GM19351 (cell line): ENCODE measurements around the gene GPR35.
"Not testable (repeated sequence)": the region's sequence is repeated elsewhere in the genome, so short reads cannot be mapped to it uniquely, and the experiment has no call there.

ENCODE experiments used
- ATAC-seq: cut with Tn5 transposase; IDR thresholded peaks from one replicate; pipeline ENCODE4 v1.9.1; 2021; ENCODE audit warnings: mild to moderate bottlenecking, moderate library complexity; ENCODE audit not compliant: unreplicated experiment

Gene GPR35

GRCh38 chr2:240650254-240650965 lies 25.1 kb downstream of the GPR35 start:
- ATAC-seq = no peak

DNA sequence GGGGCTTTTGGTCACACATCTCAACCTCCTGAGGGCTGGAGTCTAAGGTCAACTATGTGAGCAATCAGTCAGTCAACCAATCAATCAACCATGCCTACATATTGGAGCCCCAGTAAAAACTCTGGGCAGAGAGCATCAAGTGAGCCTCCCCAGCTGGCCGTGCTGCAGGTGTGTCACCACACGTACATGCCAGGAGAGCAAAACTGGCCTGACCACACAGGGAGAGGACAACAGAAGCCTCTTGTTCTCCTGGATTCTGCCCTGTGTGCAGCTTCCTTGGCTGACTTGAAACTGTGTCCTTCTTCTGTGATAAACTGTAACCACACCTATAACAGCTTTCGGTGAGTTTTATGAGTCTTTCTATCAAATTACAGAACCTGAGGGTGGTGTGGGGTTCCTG lies 25.9 kb downstream of the GPR35 start:
- ATAC-seq = no peak

- ATAC-seq = no peak
Measured at GRCh38 chr2:240655931-240656886, 30.9 kb downstream of the GPR35 start.

GRCh38 chr2:240659883-240660282 lies 34.6 kb downstream of the GPR35 start:
- ATAC-seq = not testable (repeated sequence)

DNA sequence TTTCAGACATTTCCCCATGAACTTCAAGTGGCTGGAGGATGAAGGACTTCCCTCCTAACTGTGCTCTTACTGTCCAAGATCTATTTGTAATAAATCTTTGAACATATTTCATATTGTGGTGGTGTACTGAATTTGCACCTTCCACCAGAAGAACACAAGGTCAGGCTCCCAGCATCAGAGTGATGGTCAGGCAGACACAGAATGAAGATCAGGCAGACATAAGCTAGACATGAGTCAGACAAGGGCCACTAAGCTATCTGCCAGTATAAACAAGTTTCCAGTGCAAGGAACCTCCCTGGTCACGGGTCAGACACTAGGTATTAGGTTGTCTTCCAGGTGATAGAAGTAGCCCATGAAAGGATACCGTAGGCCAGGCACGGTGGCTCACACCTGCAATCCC lies 37.4 kb downstream of the GPR35 start:
- ATAC-seq = no peak

GRCh38 chr2:240663546-240664190 lies 38.4 kb downstream of the GPR35 start:
- no peak for ATAC-seq

- no peak for ATAC-seq
Measured at GRCh38 chr2:240664622-240665021, 39.3 kb downstream of the GPR35 start.

- no peak for ATAC-seq
Measured at GRCh38 chr2:240670402-240670801, 45.1 kb downstream of the GPR35 start.

DNA sequence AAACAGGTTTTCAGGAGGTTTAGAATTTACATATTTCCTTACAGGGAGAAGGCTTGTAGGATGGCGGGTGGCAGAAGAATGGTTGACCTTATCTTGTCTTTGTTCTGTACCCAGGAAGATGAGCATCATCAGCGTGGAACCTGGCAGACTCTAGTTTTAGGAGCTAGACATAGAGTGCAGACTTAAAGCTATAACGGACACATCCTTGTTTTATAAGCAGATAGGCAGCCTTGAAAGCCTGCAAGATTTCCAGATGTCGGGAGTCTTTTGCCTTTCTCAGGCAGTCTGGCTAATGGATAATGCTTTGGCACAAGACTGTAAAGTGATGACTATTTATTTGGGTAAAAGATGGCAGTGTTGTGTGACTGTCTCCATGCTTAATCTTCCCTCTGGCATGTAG lies 45.7 kb downstream of the GPR35 start:
- no peak for ATAC-seq

- no peak for ATAC-seq
Measured at GRCh38 chr2:240672076-240672700, 46.9 kb downstream of the GPR35 start.

- no peak for ATAC-seq
Measured at GRCh38 chr2:240672701-240673190, 47.5 kb downstream of the GPR35 start.

- ATAC-seq = not testable (repeated sequence)
Measured at GRCh38 chr2:240674461-240675184, 49.3 kb downstream of the GPR35 start.

DNA sequence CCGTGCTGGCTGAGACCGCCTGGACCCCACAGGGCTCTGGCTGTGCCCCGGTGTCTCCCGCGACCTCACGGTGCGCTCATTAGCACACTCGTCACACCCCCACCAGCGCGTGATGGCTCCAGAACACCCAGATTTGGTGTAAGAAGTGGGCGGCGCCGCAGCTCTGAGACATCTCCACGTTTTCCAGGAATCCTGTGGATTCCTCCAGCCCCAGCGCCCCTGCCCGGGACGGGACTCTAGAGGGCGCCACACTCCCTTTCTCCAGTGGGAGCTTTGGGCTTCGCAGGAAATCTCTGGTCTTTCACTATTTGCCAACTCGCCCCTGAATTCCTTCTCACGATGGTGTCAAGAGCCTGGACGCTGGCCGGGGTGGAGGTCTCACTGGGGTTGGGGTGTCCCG lies 50.1 kb downstream of the GPR35 start:
- not testable (repeated sequence) for ATAC-seq

DNA sequence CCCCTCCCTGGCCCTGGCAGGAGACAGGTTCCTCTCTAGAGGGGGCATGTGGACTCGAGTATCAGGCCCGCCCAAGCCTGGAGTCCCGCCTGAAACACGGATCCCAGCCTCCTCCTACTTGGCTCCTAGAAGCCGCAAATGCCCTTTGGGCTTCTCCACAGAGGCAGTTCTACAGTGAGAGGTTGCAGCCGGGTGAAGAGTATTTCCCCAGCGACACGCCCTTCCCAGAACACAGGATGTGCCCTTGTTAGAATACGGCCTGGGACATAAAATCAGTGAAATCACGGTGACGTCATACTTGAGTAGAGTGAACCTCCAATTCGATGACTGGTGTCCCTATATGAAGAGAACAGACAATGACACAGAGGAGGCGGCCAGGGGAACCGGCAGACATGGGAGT lies 52.8 kb downstream of the GPR35 start:
- not testable (repeated sequence) for ATAC-seq

DNA sequence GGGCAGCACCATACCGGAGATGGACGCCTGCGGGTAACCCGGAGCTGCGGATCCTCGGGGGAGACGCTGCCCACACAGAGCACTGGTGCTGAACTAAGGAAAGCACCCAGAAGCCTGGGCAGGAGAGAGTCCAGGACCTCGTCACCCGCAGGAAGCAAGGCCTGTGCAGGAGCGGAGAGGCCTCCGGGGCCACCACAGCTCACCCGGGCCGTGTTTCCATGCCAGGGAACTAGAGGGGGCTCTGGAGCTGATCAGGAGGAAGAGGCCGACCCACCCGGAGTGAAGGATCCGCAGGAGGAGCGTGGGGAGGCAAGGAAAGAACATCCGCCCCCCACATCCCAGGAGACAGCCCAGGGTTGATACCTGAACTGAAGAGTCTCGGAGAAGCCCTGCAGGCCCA lies 53.6 kb downstream of the GPR35 start:
- not testable (repeated sequence) for ATAC-seq

DNA sequence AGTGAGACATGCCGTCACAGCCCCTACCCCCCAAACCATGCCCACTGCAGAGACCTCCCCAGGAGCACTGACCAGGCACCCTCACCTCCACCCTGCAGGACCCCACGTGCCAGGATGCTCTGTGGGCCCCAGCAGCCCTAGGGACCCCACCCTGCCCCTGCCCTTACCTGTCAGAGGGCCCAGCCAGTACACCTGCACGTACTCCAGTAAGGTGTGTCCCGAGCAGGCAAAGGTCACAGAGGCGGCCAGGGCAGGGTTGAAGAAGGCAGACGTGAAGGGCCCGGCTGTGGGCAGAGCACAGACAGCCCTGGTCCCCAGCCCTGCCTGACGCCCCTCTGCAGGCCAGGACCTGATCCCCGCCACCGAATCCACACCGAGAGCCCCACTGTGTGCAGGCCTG lies 54.9 kb downstream of the GPR35 start:
- ATAC-seq = not testable (repeated sequence)
